Measurements from ENCODE around the gene SFXN5.

DNA sequence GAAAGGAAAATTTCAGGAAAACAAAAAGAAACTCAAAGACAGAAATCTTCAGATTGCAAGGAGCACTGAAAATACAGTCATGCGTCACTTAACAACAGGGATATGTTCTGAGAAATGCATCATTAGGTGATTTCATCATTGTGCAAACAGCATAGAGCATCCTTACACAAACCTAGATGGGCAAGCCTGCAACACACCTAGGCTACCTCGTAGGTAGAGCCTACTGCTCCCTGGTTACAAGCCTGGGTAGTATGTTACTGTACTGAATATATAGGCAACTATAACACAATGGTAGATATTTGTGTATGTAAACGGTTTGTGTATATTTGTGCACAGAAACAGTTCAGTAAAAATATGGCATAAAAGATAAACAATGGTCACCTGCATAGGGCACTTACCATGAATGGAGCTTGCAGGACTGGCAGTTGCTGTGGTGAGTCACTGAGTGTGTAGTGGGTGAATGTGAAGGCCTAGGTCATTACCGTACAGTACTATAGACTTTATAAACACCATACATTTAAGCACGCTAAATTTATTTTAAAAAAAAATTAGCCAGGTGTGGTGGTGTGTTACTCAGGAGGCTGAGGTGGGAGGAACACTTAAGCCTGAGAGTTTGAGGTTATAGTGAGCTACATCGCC is 33.4 kb downstream of the SFXN5 start:
- TF ChIP-seq CTCF (conservative IDR thresholded peaks at IDR 0.05; ENCODE audit: low read depth, low read length), result no peak
- TF ChIP-seq EZH2 (IDR thresholded peaks at IDR 0.05; ENCODE audit: low read length, unreplicated experiment), result no peak
